ENCODE data around the gene CCDC89. TPM values are rescaled to one million over a fixed set of nuclear protein-coding genes. Genes with fewer than 3 reads are reported as not detected.
"Not testable (repeated sequence)": the region's sequence is repeated elsewhere in the genome, so short reads cannot be mapped to it uniquely, and the experiment has no call there.

The CCDC89 gene
- polyA plus RNA-seq, 4 donors, result 0.52 to 0.55 TPM; not detected in 2

- Histone ChIP-seq H3K36me3 (ENCODE audit: control insufficient read depth in 3 of 3, insufficient read depth in 2 of 3, low read depth in 1 of 3, low read length in 3 of 3) (no peaks in the 10 kb centered on the region), H3K27ac (ENCODE audit: low read depth in 1 of 3, low read length in 2 of 3) (no peak overlapping the region), H3K4me3 (ENCODE audit: low read depth in 1 of 3, low read length in 3 of 3) (no peak overlapping the region), H3K9me3 (ENCODE audit: control insufficient read depth in 2 of 2, insufficient read depth in 1 of 2, low read depth in 1 of 2, low read length in 1 of 2) (no peaks in the 10 kb centered on the region), H3K27me3 (ENCODE audit: control insufficient read depth in 3 of 3, insufficient read depth in 3 of 3, low read length in 3 of 3) (no peaks in the 10 kb centered on the region), H3K4me1 (ENCODE audit: control insufficient read depth in 3 of 3, insufficient read depth in 2 of 3, low read depth in 1 of 3, low read length in 2 of 3) (peaks cover 0 to 4% (median 0%) of the 10 kb centered on the region in 3 donors)
- DNase-seq, result no peak
- WGBS, 3 donors, result 68 to 86% (median 75%) methylated on average over 1 of the region's 1 CpG
- no peak for FAIRE-seq
These were observed 5.1 kb downstream of the CCDC89 start for GRCh38 chr11:85680897-85681296.

DNA sequence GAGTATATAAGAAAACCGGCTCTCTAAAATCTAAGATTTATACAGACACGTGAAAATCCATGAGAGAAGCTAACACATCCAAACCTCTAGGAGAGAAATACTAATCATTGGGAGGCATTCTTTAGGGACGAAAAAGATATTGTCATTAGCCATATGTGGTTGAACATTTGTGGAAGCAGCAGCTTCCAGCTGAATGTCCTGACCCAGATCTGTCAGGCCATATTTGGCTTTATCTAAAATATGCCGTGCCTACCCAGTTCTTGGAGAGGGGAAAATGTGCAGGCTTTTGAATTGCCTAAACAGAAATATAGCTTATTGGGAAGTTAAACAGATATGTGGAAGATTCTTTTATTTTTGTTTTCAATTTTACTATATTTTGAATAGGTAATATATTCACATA, 6.4 kb downstream of the CCDC89 start:
- Histone ChIP-seq H3K27me3 (ENCODE audit: control insufficient read depth in 3 of 3, insufficient read depth in 3 of 3, low read length in 3 of 3) (no peaks in the 10 kb centered on the region), H3K27ac (ENCODE audit: low read depth in 1 of 3, low read length in 2 of 3) (no peak overlapping the region), H3K4me1 (ENCODE audit: control insufficient read depth in 3 of 3, insufficient read depth in 2 of 3, low read depth in 1 of 3, low read length in 2 of 3) (peaks cover 0 to 4% (median 0%) of the 10 kb centered on the region in 3 donors), H3K9me3 (ENCODE audit: control insufficient read depth in 2 of 2, insufficient read depth in 1 of 2, low read depth in 1 of 2, low read length in 1 of 2) (no peaks in the 10 kb centered on the region), H3K36me3 (ENCODE audit: control insufficient read depth in 3 of 3, insufficient read depth in 2 of 3, low read depth in 1 of 3, low read length in 3 of 3) (no peaks in the 10 kb centered on the region), H3K4me3 (ENCODE audit: low read depth in 1 of 3, low read length in 3 of 3) (no peak overlapping the region)
- FAIRE-seq, result no peak
- no peak for DNase-seq
- WGBS, 3 donors, result 79 to 93% (median 79%) methylated on average over 4 of the region's 4 CpGs

DNA sequence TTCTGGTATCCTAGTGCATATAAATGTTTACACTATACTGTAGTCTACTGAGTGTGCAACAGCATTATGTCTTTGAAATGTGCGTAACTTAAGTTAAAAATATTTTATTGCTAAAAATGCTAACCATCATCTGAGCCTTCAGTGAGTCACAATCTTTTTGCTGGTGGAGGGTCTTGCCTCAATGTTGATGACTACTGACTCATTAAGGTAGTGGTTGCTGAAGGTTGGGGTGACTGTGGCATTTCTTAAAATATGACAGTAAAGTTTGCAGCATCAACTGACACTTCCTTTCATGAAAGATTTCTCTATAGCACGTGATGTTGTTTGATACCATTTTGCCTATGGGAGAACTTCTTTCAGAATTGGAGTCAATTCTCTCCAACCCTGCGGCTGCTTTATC, 12.6 kb downstream of the CCDC89 start:
- WGBS, 3 donors, result 84 to 95% (median 90%) methylated on average over 3 of the region's 3 CpGs
- peaks cover 0 to 8% of the 10 kb centered on the region in 2 donors for H3K9me3 ChIP-seq (ENCODE audit: control insufficient read depth in 2 of 2, insufficient read depth in 1 of 2, low read depth in 1 of 2, low read length in 1 of 2)
- no peak overlapping the region for H3K27ac ChIP-seq (ENCODE audit: low read depth in 1 of 3, low read length in 2 of 3)
- H3K4me1 ChIP-seq (ENCODE audit: control insufficient read depth in 3 of 3, insufficient read depth in 2 of 3, low read depth in 1 of 3, low read length in 2 of 3), result peaks cover 0 to 4% (median 0%) of the 10 kb centered on the region in 3 donors
- no peaks in the 10 kb centered on the region for H3K36me3 ChIP-seq (ENCODE audit: control insufficient read depth in 3 of 3, insufficient read depth in 2 of 3, low read depth in 1 of 3, low read length in 3 of 3)
- no peak overlapping the region for H3K4me3 ChIP-seq (ENCODE audit: low read depth in 1 of 3, low read length in 3 of 3)
- no peak for FAIRE-seq
- no peaks in the 10 kb centered on the region for H3K27me3 ChIP-seq (ENCODE audit: control insufficient read depth in 3 of 3, insufficient read depth in 3 of 3, low read length in 3 of 3)
- no peak for DNase-seq

GRCh38 chr11:85672105-85672902, 13.7 kb downstream of the CCDC89 start:
- peaks cover 0 to 8% of the 10 kb centered on the region in 2 donors for H3K9me3 ChIP-seq (ENCODE audit: control insufficient read depth in 2 of 2, insufficient read depth in 1 of 2, low read depth in 1 of 2, low read length in 1 of 2)
- 89 to 96% (median 93%) methylated on average over 8 of the region's 8 CpGs for WGBS, 3 donors
- H3K4me1 ChIP-seq (ENCODE audit: control insufficient read depth in 3 of 3, insufficient read depth in 2 of 3, low read depth in 1 of 3, low read length in 2 of 3), result peaks cover 0 to 4% (median 0%) of the 10 kb centered on the region in 3 donors
- no peak overlapping the region for H3K27ac ChIP-seq (ENCODE audit: low read depth in 1 of 3, low read length in 2 of 3)
- no peaks in the 10 kb centered on the region for H3K36me3 ChIP-seq (ENCODE audit: control insufficient read depth in 3 of 3, insufficient read depth in 2 of 3, low read depth in 1 of 3, low read length in 3 of 3)
- DNase-seq (no peak), FAIRE-seq (no peak)
- no peak overlapping the region for H3K4me3 ChIP-seq (ENCODE audit: low read depth in 1 of 3, low read length in 3 of 3)
- H3K27me3 ChIP-seq (ENCODE audit: control insufficient read depth in 3 of 3, insufficient read depth in 3 of 3, low read length in 3 of 3), result no peaks in the 10 kb centered on the region

DNA sequence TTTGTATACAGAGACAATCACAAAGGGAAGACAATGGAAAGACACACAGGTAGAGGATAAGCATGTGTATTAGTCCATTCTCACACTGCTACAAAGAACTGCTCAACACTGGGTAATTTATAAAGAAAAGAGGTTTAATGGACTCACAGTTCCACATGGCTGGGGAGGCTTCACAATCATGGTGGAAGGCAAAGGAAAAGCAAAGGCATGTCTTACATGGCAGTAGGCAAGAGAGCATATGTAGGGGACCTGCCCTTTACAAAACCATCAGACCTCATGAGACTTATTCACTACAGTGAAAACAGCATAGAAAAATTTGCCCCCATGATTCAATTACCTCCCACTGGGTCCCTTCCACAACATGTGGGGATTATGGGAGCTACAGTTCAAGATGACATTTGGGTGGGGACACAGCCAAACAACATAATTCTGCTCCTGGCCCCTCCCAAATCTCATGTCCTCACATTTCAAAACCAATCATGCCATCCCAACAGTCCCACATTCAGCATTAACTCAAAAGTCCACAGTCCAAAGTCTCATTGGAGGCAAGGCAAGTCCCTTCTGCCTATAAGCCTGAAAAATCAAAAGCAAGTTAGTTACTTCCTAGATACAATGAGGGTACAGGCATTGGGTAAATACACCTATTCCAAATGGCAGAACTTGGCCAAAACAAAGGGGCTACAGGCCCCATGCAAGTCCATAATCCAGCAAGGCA, 14.9 kb downstream of the CCDC89 start:
- not testable (repeated sequence) for H3K9me3 ChIP-seq (ENCODE audit: control insufficient read depth in 2 of 2, insufficient read depth in 1 of 2, low read depth in 1 of 2, low read length in 1 of 2); H3K4me1 ChIP-seq (ENCODE audit: control insufficient read depth in 3 of 3, insufficient read depth in 2 of 3, low read depth in 1 of 3, low read length in 2 of 3); FAIRE-seq; H3K4me3 ChIP-seq (ENCODE audit: low read depth in 1 of 3, low read length in 3 of 3); H3K27ac ChIP-seq (ENCODE audit: low read depth in 1 of 3, low read length in 2 of 3); H3K36me3 ChIP-seq (ENCODE audit: control insufficient read depth in 3 of 3, insufficient read depth in 2 of 3, low read depth in 1 of 3, low read length in 3 of 3); H3K27me3 ChIP-seq (ENCODE audit: control insufficient read depth in 3 of 3, insufficient read depth in 3 of 3, low read length in 3 of 3)
- DNase-seq, result peak in 1 of 2 donors; percentile 79

DNA sequence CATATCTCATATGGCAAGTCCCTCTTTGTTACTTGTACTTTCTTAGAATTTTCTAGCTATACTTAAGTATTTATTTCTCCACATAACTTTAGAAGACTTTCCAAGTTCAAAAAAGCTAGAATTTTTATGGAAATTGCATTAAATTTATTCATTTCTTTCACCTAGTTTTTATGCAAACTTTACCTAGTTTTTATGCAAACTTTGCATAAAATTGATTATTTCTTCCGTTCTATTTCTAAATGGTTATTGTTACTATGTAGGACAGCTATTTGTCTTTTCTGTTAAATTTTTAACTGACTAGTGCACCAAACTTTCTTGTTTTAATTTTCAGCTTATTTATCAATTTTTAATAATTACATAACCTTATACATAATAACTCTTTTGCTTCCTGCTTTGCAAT, 17.8 kb downstream of the CCDC89 start:
- WGBS, 3 donors, result 91 to 95% (median 93%) methylated on average over 1 of the region's 1 CpG
- Histone ChIP-seq H3K4me1 (ENCODE audit: control insufficient read depth in 3 of 3, insufficient read depth in 2 of 3, low read depth in 1 of 3, low read length in 2 of 3) (peaks cover 0 to 8% (median 0%) of the 10 kb centered on the region in 3 donors), H3K9me3 (ENCODE audit: control insufficient read depth in 2 of 2, insufficient read depth in 1 of 2, low read depth in 1 of 2, low read length in 1 of 2) (peaks cover 0 to 8% of the 10 kb centered on the region in 2 donors), H3K27me3 (ENCODE audit: control insufficient read depth in 3 of 3, insufficient read depth in 3 of 3, low read length in 3 of 3) (no peaks in the 10 kb centered on the region), H3K36me3 (ENCODE audit: control insufficient read depth in 3 of 3, insufficient read depth in 2 of 3, low read depth in 1 of 3, low read length in 3 of 3) (no peaks in the 10 kb centered on the region), H3K27ac (ENCODE audit: low read depth in 1 of 3, low read length in 2 of 3) (no peak overlapping the region), H3K4me3 (ENCODE audit: low read depth in 1 of 3, low read length in 3 of 3) (no peak overlapping the region)
- FAIRE-seq (no peak), DNase-seq (no peak)

DNA sequence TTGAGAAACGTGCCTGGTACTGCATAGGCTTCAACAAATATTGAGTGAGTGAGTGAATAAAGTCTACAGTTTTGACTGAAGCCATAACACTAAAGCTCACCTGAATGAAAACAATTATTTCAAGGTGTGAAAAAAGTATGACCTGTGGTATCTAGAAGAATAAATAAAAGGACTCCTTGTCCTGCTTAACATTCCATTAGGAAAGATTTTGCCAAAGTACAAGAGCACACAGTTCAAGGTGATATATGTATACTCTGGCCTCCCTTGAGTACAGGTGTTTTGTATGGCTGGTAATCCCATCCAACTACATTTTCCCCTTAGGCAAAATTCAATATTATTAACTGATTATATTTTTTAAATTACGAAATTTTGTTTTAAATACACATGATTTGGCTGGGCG, 19.3 kb downstream of the CCDC89 start:
- no peaks in the 10 kb centered on the region for H3K27me3 ChIP-seq (ENCODE audit: control insufficient read depth in 3 of 3, insufficient read depth in 3 of 3, low read length in 3 of 3)
- H3K9me3 ChIP-seq (ENCODE audit: control insufficient read depth in 2 of 2, insufficient read depth in 1 of 2, low read depth in 1 of 2, low read length in 1 of 2), result peaks cover 0 to 4% of the 10 kb centered on the region in 2 donors
- WGBS, 3 donors, result 86 to 90% (median 86%) methylated on average over 3 of the region's 3 CpGs
- H3K27ac ChIP-seq (ENCODE audit: low read depth in 1 of 3, low read length in 2 of 3), result no peak overlapping the region
- peaks cover 0 to 8% (median 2%) of the 10 kb centered on the region in 3 donors for H3K4me1 ChIP-seq (ENCODE audit: control insufficient read depth in 3 of 3, insufficient read depth in 2 of 3, low read depth in 1 of 3, low read length in 2 of 3)
- DNase-seq (no peak), FAIRE-seq (no peak)
- H3K36me3 ChIP-seq (ENCODE audit: control insufficient read depth in 3 of 3, insufficient read depth in 2 of 3, low read depth in 1 of 3, low read length in 3 of 3), result no peaks in the 10 kb centered on the region
- no peak overlapping the region for H3K4me3 ChIP-seq (ENCODE audit: low read depth in 1 of 3, low read length in 3 of 3)

GRCh38 chr11:85665733-85666132, 20.3 kb downstream of the CCDC89 start:
- Histone ChIP-seq H3K4me3 (ENCODE audit: low read depth in 1 of 3, low read length in 3 of 3) (no peak overlapping the region), H3K27me3 (ENCODE audit: control insufficient read depth in 3 of 3, insufficient read depth in 3 of 3, low read length in 3 of 3) (no peaks in the 10 kb centered on the region), H3K36me3 (ENCODE audit: control insufficient read depth in 3 of 3, insufficient read depth in 2 of 3, low read depth in 1 of 3, low read length in 3 of 3) (no peaks in the 10 kb centered on the region), H3K9me3 (ENCODE audit: control insufficient read depth in 2 of 2, insufficient read depth in 1 of 2, low read depth in 1 of 2, low read length in 1 of 2) (no peaks in the 10 kb centered on the region), H3K27ac (ENCODE audit: low read depth in 1 of 3, low read length in 2 of 3) (peak overlapping the region in 2 of 3 donors; percentile 14 to 99), H3K4me1 (ENCODE audit: control insufficient read depth in 3 of 3, insufficient read depth in 2 of 3, low read depth in 1 of 3, low read length in 2 of 3) (peaks cover 0 to 5% (median 2%) of the 10 kb centered on the region in 3 donors)
- DNase-seq, result peak; percentile 55 to 80
- 14 to 52% (median 33%) methylated on average over 5 of the region's 5 CpGs for WGBS, 3 donors
- FAIRE-seq, result no peak
